Osteoblast (primary cell): ENCODE results near the gene HOXA3. TPM values are rescaled to one million over a fixed set of nuclear protein-coding genes. Genes with fewer than 3 reads are reported as not detected.

Experiments
- DNase-seq: peaks from one replicate; pipeline ENCODE4 v3.0.0; 2011; ENCODE audit warnings: low spot score, mixed read lengths; ENCODE audit not compliant: insufficient read length; ENCODE audit errors: missing footprints
- H2AFZ ChIP-seq: 2 replicates; pipeline ENCODE4 v1.6.0; 2011; ENCODE audit warnings: mild to moderate bottlenecking, low read length
- H3K27ac ChIP-seq: 2 replicates; pipeline ENCODE4 v1.5.1; 2011; ENCODE audit warnings: mild to moderate bottlenecking, low read depth, low read length, moderate library complexity
- H3K27me3 ChIP-seq: 2 replicates; pipeline ENCODE4 v1.6.0; 2012; ENCODE audit warnings: mild to moderate bottlenecking, control low read depth, inconsistent platforms, low read length, moderate library complexity; ENCODE audit not compliant: insufficient read depth
- H3K36me3 ChIP-seq: 2 replicates; pipeline ENCODE4 v1.5.1; 2011; ENCODE audit warnings: mild to moderate bottlenecking, low read length, control low read depth, moderate library complexity; ENCODE audit not compliant: insufficient read depth
- H3K4me1 ChIP-seq: 2 replicates; pipeline ENCODE4 v1.5.1; 2011; ENCODE audit warnings: mild to moderate bottlenecking, low read length, control low read depth, moderate library complexity; ENCODE audit not compliant: insufficient read depth
- H3K4me2 ChIP-seq: 2 replicates; pipeline ENCODE4 v1.6.0; 2011; ENCODE audit warnings: mild to moderate bottlenecking, low read length; ENCODE audit not compliant: insufficient read depth
- H3K4me3 ChIP-seq: fragments of 200-600 bp; sonication (generic); 3 replicates; pipeline ENCODE4 v1.5.1; 2012; ENCODE audit warnings: mild to moderate bottlenecking, low read length, inconsistent platforms; ENCODE audit not compliant: insufficient read depth
- H3K79me2 ChIP-seq: 2 replicates; pipeline ENCODE4 v1.6.0; 2012; ENCODE audit warnings: mild to moderate bottlenecking, low read length, control low read depth, inconsistent platforms; ENCODE audit not compliant: insufficient read depth
- H3K9me3 ChIP-seq: 2 replicates; pipeline ENCODE4 v1.5.1; 2011; ENCODE audit warnings: low read depth, low read length, control low read depth
- H4K20me1 ChIP-seq: 2 replicates; pipeline ENCODE4 v1.6.0; 2012; ENCODE audit warnings: mild to moderate bottlenecking, low read length, control low read depth; ENCODE audit not compliant: insufficient read depth
- total RNA-seq: library from RNA; depleted of rRNA; stranded (reverse); fragments of >200 nt; gene quantifications from 2 replicates; pipeline ENCODE4 v1.2.3, GENCODE V29; 2012
- TF ChIP-seq, protein P1 (sequence below): IDR thresholded peaks from 2 replicates; pipeline ENCODE4 v1.5.1; 2011; ENCODE audit warnings: mild to moderate bottlenecking, low read depth, low read length, moderate library complexity; ENCODE audit errors: extremely low read depth

HOXA3 gene
- total RNA-seq, 1 donor, result 4.0 TPM

DNA sequence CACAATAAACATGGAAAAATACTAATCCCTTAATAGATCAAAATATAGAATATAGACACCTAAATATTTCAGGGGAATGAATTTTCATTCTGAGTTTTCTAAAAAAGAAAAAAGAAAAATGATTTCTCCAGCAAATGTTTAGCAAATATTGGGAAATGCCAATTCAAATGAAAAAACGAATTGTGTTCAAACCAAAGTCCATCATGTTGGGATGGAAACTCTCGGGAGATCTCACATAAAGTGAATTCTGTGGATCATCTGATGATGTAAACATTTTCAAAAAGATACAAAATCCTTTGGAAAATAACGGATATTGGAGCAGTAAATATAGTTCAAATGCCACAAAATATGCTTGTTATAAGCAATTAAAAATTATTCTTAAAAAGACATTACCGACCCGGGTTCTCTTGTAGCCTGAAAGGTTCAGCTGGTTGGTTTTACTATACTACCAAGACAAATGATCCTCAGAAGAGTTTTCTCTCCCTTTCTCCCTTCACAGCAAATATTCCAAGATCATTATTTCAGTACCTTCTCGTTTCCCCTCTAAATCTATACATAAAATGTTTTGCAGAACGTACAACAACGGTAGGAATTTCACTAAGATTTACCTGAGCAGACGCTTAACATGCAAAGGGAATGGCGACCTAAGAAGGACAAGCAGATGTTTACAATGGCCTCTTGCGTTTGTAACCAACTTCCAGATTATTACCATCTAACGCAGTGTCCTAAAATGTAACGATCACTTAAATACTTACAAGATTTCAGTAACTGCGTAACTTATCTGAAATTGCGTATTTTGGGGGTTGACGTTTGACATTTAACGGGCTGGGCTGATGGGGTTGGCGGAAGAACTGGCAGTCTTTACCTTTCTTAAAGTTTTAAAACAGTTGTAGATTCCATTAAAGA is 45.0 kb upstream of the HOXA3 start:
- Histone ChIP-seq H3K36me3 (no peaks in the 10 kb centered on the region), H3K9me3 (no peaks in the 10 kb centered on the region), H3K79me2 (peaks cover 78% of the 10 kb centered on the region), H2AFZ (peak overlapping the region; percentile 2), H3K4me2 (peak overlapping the region; percentile 96), H3K4me1 (peaks cover 38% of the 10 kb centered on the region), H3K27me3 (peaks cover 14% of the 10 kb centered on the region), H3K27ac (peak overlapping the region; percentile 27), H3K4me3 (peak overlapping the region; percentile 80), H4K20me1 (peaks cover 13% of the 10 kb centered on the region)
- DNase-seq, result no peak
- TF ChIP-seq, protein P1, sequence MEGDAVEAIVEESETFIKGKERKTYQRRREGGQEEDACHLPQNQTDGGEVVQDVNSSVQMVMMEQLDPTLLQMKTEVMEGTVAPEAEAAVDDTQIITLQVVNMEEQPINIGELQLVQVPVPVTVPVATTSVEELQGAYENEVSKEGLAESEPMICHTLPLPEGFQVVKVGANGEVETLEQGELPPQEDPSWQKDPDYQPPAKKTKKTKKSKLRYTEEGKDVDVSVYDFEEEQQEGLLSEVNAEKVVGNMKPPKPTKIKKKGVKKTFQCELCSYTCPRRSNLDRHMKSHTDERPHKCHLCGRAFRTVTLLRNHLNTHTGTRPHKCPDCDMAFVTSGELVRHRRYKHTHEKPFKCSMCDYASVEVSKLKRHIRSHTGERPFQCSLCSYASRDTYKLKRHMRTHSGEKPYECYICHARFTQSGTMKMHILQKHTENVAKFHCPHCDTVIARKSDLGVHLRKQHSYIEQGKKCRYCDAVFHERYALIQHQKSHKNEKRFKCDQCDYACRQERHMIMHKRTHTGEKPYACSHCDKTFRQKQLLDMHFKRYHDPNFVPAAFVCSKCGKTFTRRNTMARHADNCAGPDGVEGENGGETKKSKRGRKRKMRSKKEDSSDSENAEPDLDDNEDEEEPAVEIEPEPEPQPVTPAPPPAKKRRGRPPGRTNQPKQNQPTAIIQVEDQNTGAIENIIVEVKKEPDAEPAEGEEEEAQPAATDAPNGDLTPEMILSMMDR, result no peak

DNA sequence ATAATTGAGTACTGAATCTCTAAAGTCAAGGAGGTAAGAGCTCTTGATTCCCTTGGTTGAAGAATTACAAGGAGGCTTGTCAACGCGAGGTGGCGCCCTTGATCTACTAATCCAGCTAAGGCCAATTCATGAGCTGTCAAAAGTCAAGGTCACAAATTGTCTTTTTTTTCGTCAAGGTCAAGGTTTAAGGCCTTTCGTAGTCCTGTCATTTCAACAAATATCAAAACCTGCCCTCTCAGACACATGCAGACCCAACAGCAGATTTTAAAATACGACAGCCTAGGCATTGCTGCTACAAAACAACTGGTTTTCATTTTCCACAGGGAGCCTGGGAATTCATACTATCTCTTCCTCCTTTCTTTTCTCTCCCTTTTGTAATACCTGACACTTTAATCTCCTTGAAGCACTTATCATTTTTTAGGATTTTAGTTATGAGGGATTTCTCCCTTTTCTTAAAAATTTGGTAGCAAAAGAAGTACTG is 43.9 kb upstream of the HOXA3 start:
- Histone ChIP-seq H3K4me3 (peak overlapping the region; percentile 80), H2AFZ (no peak overlapping the region)

DNA sequence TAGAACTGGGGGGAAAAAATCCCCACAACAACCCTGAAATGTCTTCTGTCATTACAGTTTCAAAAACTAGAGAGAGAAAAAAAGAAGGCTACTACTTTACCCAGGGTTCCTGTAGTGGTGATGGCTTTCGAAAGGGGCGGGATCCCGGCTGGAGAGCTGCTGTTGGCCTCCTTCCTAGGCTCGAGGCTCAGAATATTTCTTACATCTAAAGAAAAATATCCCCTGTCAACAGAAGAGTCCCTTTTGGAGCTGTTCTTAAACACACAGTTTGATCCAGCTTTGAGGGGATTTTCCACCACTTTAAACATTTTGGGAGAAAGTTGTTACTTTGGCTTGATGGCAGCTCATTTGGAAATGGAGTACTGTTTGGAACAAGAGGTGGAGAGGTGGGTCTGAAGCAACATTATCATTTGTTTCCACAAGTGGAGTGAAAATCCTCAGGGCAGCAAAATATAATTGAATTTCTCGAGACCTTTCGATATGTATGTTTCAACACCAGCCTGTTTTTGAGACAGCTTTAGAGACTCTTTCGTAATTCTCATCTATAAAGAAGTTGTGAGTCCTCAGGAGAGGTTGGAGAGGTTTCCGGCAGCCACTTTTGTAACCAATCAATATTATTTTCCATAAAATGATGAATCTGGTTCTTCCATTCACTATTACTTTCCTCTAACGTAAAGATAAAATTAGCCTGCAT is 42.5 kb upstream of the HOXA3 start:
- no peaks in the 10 kb centered on the region for H3K9me3 ChIP-seq
- peaks cover 14% of the 10 kb centered on the region for H3K27me3 ChIP-seq
- TF ChIP-seq, protein P1, result no peak
- peaks cover 49% of the 10 kb centered on the region for H3K4me1 ChIP-seq
- H4K20me1 ChIP-seq, result peaks cover 13% of the 10 kb centered on the region
- peak overlapping the region; percentile 96 for H3K4me2 ChIP-seq
- peak overlapping the region; percentile 36 for H2AFZ ChIP-seq
- no peaks in the 10 kb centered on the region for H3K36me3 ChIP-seq
- DNase-seq, result no peak
- peak overlapping the region; percentile 62 for H3K27ac ChIP-seq
- peaks cover 93% of the 10 kb centered on the region for H3K79me2 ChIP-seq
- peak overlapping the region; percentile 72 for H3K4me3 ChIP-seq

More for the DNA sequence above, 43.9 kb upstream of the HOXA3 start:
- H3K4me1 ChIP-seq, result peaks cover 42% of the 10 kb centered on the region
- peak overlapping the region; percentile 96 for H3K4me2 ChIP-seq
- peaks cover 84% of the 10 kb centered on the region for H3K79me2 ChIP-seq
- TF ChIP-seq, protein P1, result peak; percentile 81
- H3K36me3 ChIP-seq, result no peaks in the 10 kb centered on the region
- peaks cover 14% of the 10 kb centered on the region for H3K27me3 ChIP-seq
- no peak for DNase-seq
- H3K9me3 ChIP-seq, result no peaks in the 10 kb centered on the region
- peaks cover 13% of the 10 kb centered on the region for H4K20me1 ChIP-seq
- H3K27ac ChIP-seq, result no peak overlapping the region

DNA sequence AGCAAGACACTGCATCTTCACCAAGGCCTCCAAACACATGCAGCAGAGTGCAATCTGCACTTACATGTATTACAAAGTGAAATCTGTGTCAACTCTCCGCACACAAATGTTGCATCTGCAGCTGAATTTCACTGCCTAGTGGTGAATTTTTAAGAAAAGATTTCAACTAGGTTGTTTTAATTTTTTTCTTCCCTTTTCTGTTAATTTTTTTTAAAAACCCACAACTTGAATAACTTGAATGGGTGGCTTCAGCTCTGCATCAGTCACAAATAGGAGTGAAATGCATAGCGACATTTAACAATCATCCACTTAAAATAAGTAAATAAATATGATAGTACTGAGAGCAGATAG is 41.6 kb upstream of the HOXA3 start:
- peaks cover 13% of the 10 kb centered on the region for H4K20me1 ChIP-seq
- H2AFZ ChIP-seq, result peak overlapping the region; percentile 71
- H3K27ac ChIP-seq, result peak overlapping the region; percentile 85
- H3K4me2 ChIP-seq, result peak overlapping the region; percentile 96
- peak overlapping the region; percentile 72 for H3K4me3 ChIP-seq
- H3K79me2 ChIP-seq, result peaks cover 97% of the 10 kb centered on the region
- no peak for DNase-seq
- TF ChIP-seq, protein P1, result no peak
- H3K4me1 ChIP-seq, result peaks cover 55% of the 10 kb centered on the region
- no peaks in the 10 kb centered on the region for H3K36me3 ChIP-seq
- no peaks in the 10 kb centered on the region for H3K9me3 ChIP-seq
- H3K27me3 ChIP-seq, result peaks cover 12% of the 10 kb centered on the region
